Hepatocyte (in vitro differentiated cells): ENCODE data around the gene ZEB2. TPM values are rescaled to one million over a fixed set of nuclear protein-coding genes. Genes with fewer than 3 reads are reported as not detected.

ENCODE experiments used
- DNase-seq: peaks from one replicate; pipeline ENCODE4 v3.0.0-alpha.2; 2016; ENCODE audit warnings: low spot score
- H2AFZ ChIP-seq: fragments of 200-600 bp; sonication (generic); 2 replicates; pipeline ENCODE4 v1.6.0; 2016; ENCODE audit warnings: antibody characterized with exemption, mild to moderate bottlenecking
- H3K27ac ChIP-seq: fragments of 200-600 bp; sonication (generic); 2 replicates; pipeline ENCODE4 v1.5.1; 2016; ENCODE audit warnings: mild to moderate bottlenecking
- H3K27me3 ChIP-seq: fragments of 200-600 bp; sonication (generic); 2 replicates; pipeline ENCODE4 v1.6.1; 2016
- H3K36me3 ChIP-seq: fragments of 200-600 bp; sonication (generic); replicated peaks from 2 replicates; pipeline ENCODE4 v1.5.1; 2016; ENCODE audit warnings: low read depth; ENCODE audit not compliant: insufficient read depth
- H3K4me1 ChIP-seq: fragments of 200-600 bp; sonication (generic); 2 replicates; pipeline ENCODE4 v1.5.1; 2016; ENCODE audit warnings: mild to moderate bottlenecking, moderate library complexity; ENCODE audit not compliant: insufficient read depth
- H3K4me2 ChIP-seq: fragments of 200-600 bp; sonication (generic); 2 replicates; pipeline ENCODE4 v1.6.0; 2016
- H3K4me3 ChIP-seq: fragments of 200-600 bp; sonication (generic); 2 replicates; pipeline ENCODE4 v1.5.1; 2016; ENCODE audit warnings: mild to moderate bottlenecking
- H3K79me2 ChIP-seq: fragments of 200-600 bp; sonication (generic); 2 replicates; pipeline ENCODE4 v1.6.0; 2017; ENCODE audit warnings: mild to moderate bottlenecking
- H3K9me2 ChIP-seq: fragments of 200-600 bp; sonication (generic); replicated peaks from 2 replicates; pipeline ENCODE4 v1.6.0; 2017; ENCODE audit warnings: mild to moderate bottlenecking; ENCODE audit not compliant: insufficient read depth
- H3K9me3 ChIP-seq: fragments of 200-600 bp; sonication (generic); 2 replicates; pipeline ENCODE4 v1.5.1; 2016; ENCODE audit warnings: low read depth, mild to moderate bottlenecking
- H4K20me1 ChIP-seq: fragments of 200-600 bp; sonication (generic); 2 replicates; pipeline ENCODE4 v1.6.0; 2016; ENCODE audit warnings: mild to moderate bottlenecking; ENCODE audit not compliant: insufficient read depth, poor library complexity, severe bottlenecking
- CTCF ChIP-seq: fragments of 200-600 bp; sonication (generic); IDR thresholded peaks from 2 replicates; pipeline ENCODE4 v1.5.1; 2016; ENCODE audit warnings: antibody characterized with exemption, mild to moderate bottlenecking; ENCODE audit not compliant: poor library complexity
- EZH2 ChIP-seq: fragments of 200-600 bp; sonication (generic); IDR thresholded peaks from 2 replicates; pipeline ENCODE4 v1.6.1; 2016; ENCODE audit warnings: antibody characterized with exemption, mild to moderate bottlenecking, borderline replicate concordance
- EZH2phosphoT487 ChIP-seq: fragments of 200-600 bp; sonication (generic); IDR thresholded peaks from one replicate; pipeline ENCODE4 v1.6.1; 2018; ENCODE audit warnings: antibody characterized with exemption, mild to moderate bottlenecking, low read depth, moderate library complexity; ENCODE audit not compliant: unreplicated experiment, severe bottlenecking
- WGBS: methylation state at CpG from one replicate; pipeline ENCODE4 v1.1.6; 2016; ENCODE audit warnings: low lambda C conversion rate; ENCODE audit errors: missing lambda C conversion rate; 5-methylcytosine and 5-hydroxymethylcytosine counted together
- polyA plus RNA-seq: library from polyadenylated mRNA; unstranded; fragments of >200 nt; fragmentation: Nextera tagmentation; extraction: Ambion mirVana; gene quantifications from 2 replicates; pipeline ENCODE4 v1.2.1, GENCODE V29; 2016
- total RNA-seq: library from RNA; depleted of rRNA; stranded (reverse); fragments of >200 nt; gene quantifications from 2 replicates; pipeline ENCODE4 v1.2.3, GENCODE V29; 2014

The ZEB2 gene
- total and polyA plus RNA-seq, 2 experiments from 2014 or later, result 17.8 to 35.5 TPM

GRCh38 chr2:144431392-144431783 lies 88.5 kb downstream of the ZEB2 start:
- no peaks in the 10 kb centered on the region for H3K27me3 ChIP-seq
- H3K4me2 ChIP-seq, result peak overlapping the region; percentile 51
- H2AFZ ChIP-seq, result no peak overlapping the region
- peaks cover 9% of the 10 kb centered on the region for H3K4me1 ChIP-seq
- peaks cover 25% of the 10 kb centered on the region for H3K79me2 ChIP-seq
- DNase-seq, result no peak
- no peaks in the 10 kb centered on the region for H3K36me3 ChIP-seq
- WGBS, result 44% methylated on average over 8 of the region's 8 CpGs
- H3K27ac ChIP-seq, result peak overlapping the region; percentile 65
- TF ChIP-seq CTCF, result no peak
- TF ChIP-seq EZH2, result no peak
- TF ChIP-seq EZH2phosphoT487, result no peak
- H3K4me3 ChIP-seq, result no peak overlapping the region
- no peaks in the 10 kb centered on the region for H3K9me3 ChIP-seq
- H3K9me2 ChIP-seq, result no peaks in the 10 kb centered on the region
- H4K20me1 ChIP-seq, result peaks cover 3% of the 10 kb centered on the region

GRCh38 chr2:144430722-144431391 lies 89.1 kb downstream of the ZEB2 start:
- no peaks in the 10 kb centered on the region for H3K27me3 ChIP-seq
- H3K36me3 ChIP-seq, result no peaks in the 10 kb centered on the region
- no peak overlapping the region for H2AFZ ChIP-seq
- H3K4me3 ChIP-seq, result no peak overlapping the region
- no peaks in the 10 kb centered on the region for H3K9me3 ChIP-seq
- H3K4me1 ChIP-seq, result peaks cover 9% of the 10 kb centered on the region
- H3K27ac ChIP-seq, result peak overlapping the region; percentile 65
- peak overlapping the region; percentile 51 for H3K4me2 ChIP-seq
- H3K79me2 ChIP-seq, result peaks cover 21% of the 10 kb centered on the region
- 58% methylated on average over 10 of the region's 10 CpGs for WGBS
- H4K20me1 ChIP-seq, result peaks cover 3% of the 10 kb centered on the region
- H3K9me2 ChIP-seq, result no peaks in the 10 kb centered on the region
- TF ChIP-seq CTCF (no peak), EZH2 (no peak), EZH2phosphoT487 (no peak)
- DNase-seq, result peak; percentile 60

- no peak for TF ChIP-seq EZH2phosphoT487
- no peak overlapping the region for H3K27ac ChIP-seq
Observed at GRCh38 chr2:144429396-144430112, 90.4 kb downstream of the ZEB2 start.

GRCh38 chr2:144426981-144427479 lies 92.9 kb downstream of the ZEB2 start:
- Histone ChIP-seq H3K4me2 (no peak overlapping the region), H3K79me2 (peaks cover 2% of the 10 kb centered on the region), H4K20me1 (no peaks in the 10 kb centered on the region), H3K27me3 (no peaks in the 10 kb centered on the region), H3K4me3 (no peak overlapping the region), H3K27ac (peak overlapping the region; percentile 22), H3K36me3 (no peaks in the 10 kb centered on the region), H3K4me1 (peaks cover 9% of the 10 kb centered on the region), H2AFZ (no peak overlapping the region), H3K9me2 (no peaks in the 10 kb centered on the region), H3K9me3 (no peaks in the 10 kb centered on the region)
- WGBS, result 40% methylated on average over 4 of the region's 4 CpGs
- no peak for TF ChIP-seq EZH2
- TF ChIP-seq EZH2phosphoT487, result no peak
- no peak for TF ChIP-seq CTCF
- DNase-seq, result peak; percentile 39

More at GRCh38 chr2:144429396-144430112, 90.4 kb downstream of the ZEB2 start:
- Histone ChIP-seq H2AFZ (no peak overlapping the region), H3K9me3 (no peaks in the 10 kb centered on the region), H3K4me2 (no peak overlapping the region), H3K9me2 (no peaks in the 10 kb centered on the region), H3K36me3 (no peaks in the 10 kb centered on the region), H3K79me2 (peaks cover 15% of the 10 kb centered on the region), H3K4me1 (peaks cover 9% of the 10 kb centered on the region), H3K4me3 (no peak overlapping the region), H4K20me1 (peaks cover 3% of the 10 kb centered on the region), H3K27me3 (no peaks in the 10 kb centered on the region)
- DNase-seq, result no peak
- 90% methylated on average over 6 of the region's 6 CpGs for whole genome bisulfite sequencing
